ENCODE data around the gene MKRN2.

GRCh38 chr3:12527757-12528143 lies 29.1 kb upstream of the MKRN2 start:
- TF ChIP-seq, protein P1, sequence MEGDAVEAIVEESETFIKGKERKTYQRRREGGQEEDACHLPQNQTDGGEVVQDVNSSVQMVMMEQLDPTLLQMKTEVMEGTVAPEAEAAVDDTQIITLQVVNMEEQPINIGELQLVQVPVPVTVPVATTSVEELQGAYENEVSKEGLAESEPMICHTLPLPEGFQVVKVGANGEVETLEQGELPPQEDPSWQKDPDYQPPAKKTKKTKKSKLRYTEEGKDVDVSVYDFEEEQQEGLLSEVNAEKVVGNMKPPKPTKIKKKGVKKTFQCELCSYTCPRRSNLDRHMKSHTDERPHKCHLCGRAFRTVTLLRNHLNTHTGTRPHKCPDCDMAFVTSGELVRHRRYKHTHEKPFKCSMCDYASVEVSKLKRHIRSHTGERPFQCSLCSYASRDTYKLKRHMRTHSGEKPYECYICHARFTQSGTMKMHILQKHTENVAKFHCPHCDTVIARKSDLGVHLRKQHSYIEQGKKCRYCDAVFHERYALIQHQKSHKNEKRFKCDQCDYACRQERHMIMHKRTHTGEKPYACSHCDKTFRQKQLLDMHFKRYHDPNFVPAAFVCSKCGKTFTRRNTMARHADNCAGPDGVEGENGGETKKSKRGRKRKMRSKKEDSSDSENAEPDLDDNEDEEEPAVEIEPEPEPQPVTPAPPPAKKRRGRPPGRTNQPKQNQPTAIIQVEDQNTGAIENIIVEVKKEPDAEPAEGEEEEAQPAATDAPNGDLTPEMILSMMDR (IDR thresholded peaks at IDR 0.05; ENCODE audit: extremely low read depth in 1 of 2, insufficient read depth in 1 of 2, low read depth in 1 of 2, low read length in 2 of 2) = no peak
- no peak for TF ChIP-seq EZH2 (IDR thresholded peaks at IDR 0.05; ENCODE audit: borderline replicate concordance, low read depth, low read length, severe bottlenecking)
- no peak for TF ChIP-seq POLR2A (IDR thresholded peaks at IDR 0.05; ENCODE audit: low read depth, low read length)
- no peak for TF ChIP-seq POLR2AphosphoS5 (IDR thresholded peaks at IDR 0.05; ENCODE audit: insufficient read depth, low read depth, low read length)
- no peak for TF ChIP-seq MYC (IDR thresholded peaks at IDR 0.05; ENCODE audit: low read depth, low read length)
- no peak for TF ChIP-seq MAX (IDR thresholded peaks at IDR 0.05; ENCODE audit: insufficient read depth, insufficient read length)
- no peak for TF ChIP-seq FOS (IDR thresholded peaks at IDR 0.05; ENCODE audit: borderline replicate concordance, insufficient read depth, low read length)
- TF ChIP-seq GATA2 (IDR thresholded peaks at IDR 0.05; ENCODE audit: insufficient read depth, insufficient read length, low read depth, low read length) = no peak

Data from endothelial cell of umbilical vein (primary cell).